Tibial artery (tissue), 4 donors: ENCODE data around the gene ZFAND2B.
A peak's percentile ranks its signal among the peaks of the same experiment; 100 is the strongest.
"Not testable (repeated sequence)": the region's sequence is repeated elsewhere in the genome, so short reads cannot be mapped to it uniquely, and the experiment has no call there.

Experiments
- DNase-seq, 2 donors: peaks; one replicate each; pipeline ENCODE4 v3.0.0-alpha.2; 2019
- H3K27ac ChIP-seq, 2 donors: fragments of 200-600 bp; sonication (generic) in 1 of 2; 1 replicate in 1 of 2; 2 replicates in 1 of 2; pipeline ENCODE4 v1.5.1; 2018 to 2019; ENCODE audit warnings: mild to moderate bottlenecking in 1 of 2
- H3K27me3 ChIP-seq, 2 donors: fragments of 200-600 bp; sonication (generic) in 1 of 2; one replicate each; pipeline versions ENCODE4 v1.5.1 to v1.6.0; 2016 to 2019
- H3K36me3 ChIP-seq, 3 donors: fragments of 200-600 bp; sonication (generic) in 2 of 3; one replicate each; pipeline ENCODE4 v1.5.1; 2016 to 2019; ENCODE audit warnings: mild to moderate bottlenecking in 2 of 3
- H3K4me1 ChIP-seq, 4 donors: fragments of 200-600 bp; sonication (generic) in 2 of 4; 1 replicate in 3 of 4; 2 replicates in 1 of 4; pipeline ENCODE4 v1.5.1; 2016 to 2019
- H3K4me3 ChIP-seq, 2 donors: fragments of 200-600 bp; sonication (generic) in 1 of 2; 1 replicate in 1 of 2; 2 replicates in 1 of 2; pipeline ENCODE4 v1.5.1; 2018 to 2019; ENCODE audit warnings: mild to moderate bottlenecking in 2 of 2
- H3K9me3 ChIP-seq, 3 donors: fragments of 200-600 bp; sonication (generic) in 1 of 3; one replicate each; pipeline ENCODE4 v1.5.1; 2016 to 2019
- CTCF ChIP-seq, 2 experiments: fragments of 200-600 bp in 1 of 2; fragments of 450-650 bp in 1 of 2; IDR thresholded peaks; one replicate each; pipeline ENCODE4 v1.5.1; 2017 to 2019; ENCODE audit warnings: antibody characterized with exemption in 2 of 2, mild to moderate bottlenecking in 1 of 2, moderate library complexity in 1 of 2
- intact Hi-C: fragments of 100-400 bp; cut with DNase I; formaldehyde crosslinking; loops from one replicate; pipeline ENCODE4 v1.15.0; 2023; ENCODE audit warnings: low total_unique reads

ZFAND2B gene

GRCh38 chr2:219253753-219254589 is 47.4 kb downstream of the ZFAND2B start, which contains the start of gene TUBA4A:
TUBA4A (minus strand) TSS chr2:219253918; CDS start chr2:219253858, 60 bp downstream.
- Histone ChIP-seq H3K27ac (peak within 1 kb of the TSS; percentile 85 to 92), H3K36me3 (peaks cover 9 to 16% (median 12%) of the 10 kb centered on the region in 3 donors), H3K27me3 (peaks cover 0 to 14% of the 10 kb centered on the region in 2 donors), H3K4me3 (peak within 1 kb of the TSS; percentile 79 to 86), H3K9me3 (no peaks in the 10 kb centered on the region), H3K4me1 (peaks cover 0 to 53% (median 41%) of the 10 kb centered on the region in 4 donors)
- peak; percentile 85 to 93 for DNase-seq
- TF ChIP-seq CTCF (IDR thresholded peaks at IDR 0.05) = peak; percentile 26
- intact Hi-C loops = no loop called here

GRCh38 chr2:219254590-219255201 is 48.1 kb downstream of the ZFAND2B start:
- DNase-seq = no peak
- peaks cover 0 to 46% (median 34%) of the 10 kb centered on the region in 4 donors for H3K4me1 ChIP-seq

GRCh38 chr2:219258942-219259341 is 52.4 kb downstream of the ZFAND2B start:
- H3K9me3 ChIP-seq, DNase-seq, intact Hi-C loops, H3K27ac ChIP-seq, H3K4me3 ChIP-seq, H3K36me3 ChIP-seq, H3K4me1 ChIP-seq: not testable (repeated sequence)
- H3K27me3 ChIP-seq = peaks cover 0 to 26% of the 10 kb centered on the region in 2 donors

More at GRCh38 chr2:219254590-219255201, 48.1 kb downstream of the ZFAND2B start:
- Histone ChIP-seq H3K9me3 (no peaks in the 10 kb centered on the region), H3K27me3 (peaks cover 0 to 15% of the 10 kb centered on the region in 2 donors), H3K36me3 (peaks cover 9 to 14% (median 11%) of the 10 kb centered on the region in 3 donors), H3K4me3 (peak overlapping the region; percentile 79 to 86), H3K27ac (peak overlapping the region; percentile 85 to 92)
- TF ChIP-seq CTCF (IDR thresholded peaks at IDR 0.05) = no peak
- intact Hi-C loops = no loop called here
